Right renal cortex interstitium (tissue), 3 donors: ENCODE results near the gene MTMR1. TPM values are rescaled to one million over a fixed set of nuclear protein-coding genes. Genes with fewer than 3 reads are reported as not detected.

Source experiments
- DNase-seq, 3 donors: peaks; one replicate each; pipeline ENCODE4 v3.0.0-alpha.2; 2013; ENCODE audit warnings: low read depth in 3 of 3, low spot score in 2 of 3
- polyA plus RNA-seq, 3 donors: library from polyadenylated mRNA; unstranded; fragments of 120-200 nt; gene quantifications; one replicate each; pipeline ENCODE4 v1.2.1, GENCODE V29; 2013; ENCODE audit not compliant: insufficient read length in 3 of 3

Gene MTMR1
- polyA plus RNA-seq, 3 donors = 24.7 to 27.0 (median 26.4) TPM

- no peak for DNase-seq
Measured at GRCh38 chrX:150775569-150776350, 82.6 kb downstream of the MTMR1 start.

GRCh38 chrX:150777328-150777992, 84.3 kb downstream of the MTMR1 start:
- no peak for DNase-seq

- no peak for DNase-seq
Measured at GRCh38 chrX:150779385-150779784, 86.2 kb downstream of the MTMR1 start.

GRCh38 chrX:150781677-150782076, 88.5 kb downstream of the MTMR1 start:
- DNase-seq = no peak

- no peak for DNase-seq
Measured at GRCh38 chrX:150790021-150790420, 96.8 kb downstream of the MTMR1 start.

GRCh38 chrX:150792949-150793527, 99.8 kb downstream of the MTMR1 start:
- no peak for DNase-seq

DNA sequence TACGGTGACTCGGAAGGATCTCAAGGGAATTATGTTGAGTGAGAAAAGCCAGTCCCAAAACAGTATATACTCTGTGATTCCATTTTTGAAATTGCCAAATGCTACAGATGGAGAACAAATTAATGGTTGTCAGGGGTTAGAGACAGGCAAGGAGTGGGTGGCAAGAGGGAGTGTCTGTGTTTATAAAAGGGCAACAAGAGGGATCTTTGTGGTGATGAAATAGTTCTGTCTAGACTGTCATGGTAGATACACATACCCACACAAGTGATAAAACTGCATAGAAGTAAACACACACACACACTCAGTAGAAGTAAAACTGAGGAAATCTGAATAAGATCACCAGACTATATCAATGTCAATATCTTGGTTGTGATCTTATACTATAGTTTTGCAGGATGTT, 112.5 kb downstream of the MTMR1 start:
- DNase-seq = no peak

GRCh38 chrX:150806827-150807226, 113.6 kb downstream of the MTMR1 start:
- DNase-seq = no peak

- no peak for DNase-seq
Measured at GRCh38 chrX:150813922-150814321, 120.7 kb downstream of the MTMR1 start.

Other genes with a start within 250 kb of the MTMR1 start
- 10 to 100 TPM; 12.8 to 16.6 (median 13.1) TPM for gene MTM1, start 124.8 kb upstream of the MTMR1 start, polyA plus RNA-seq
- 10 to 100 TPM; 40.2 to 42.6 (median 42.5) TPM for gene CD99L2, start 205.3 kb downstream of the MTMR1 start, polyA plus RNA-seq